GM18868 (cell line): Measurements from ENCODE around the gene WEE1.
A peak's percentile ranks its signal among the peaks of the same experiment; 100 is the strongest.
"Not testable (repeated sequence)": the region's sequence is repeated elsewhere in the genome, so short reads cannot be mapped to it uniquely, and the experiment has no call there.

Experiments used
- ATAC-seq: cut with Tn5 transposase; IDR thresholded peaks from one replicate; pipeline ENCODE4 v1.9.1; 2021; ENCODE audit warnings: mild to moderate bottlenecking, moderate library complexity; ENCODE audit not compliant: unreplicated experiment

Gene WEE1

GRCh38 chr11:9594267-9595046 is 21.0 kb downstream of the WEE1 start:
- ATAC-seq, result no peak

- no peak for ATAC-seq
These were observed 23.5 kb downstream of the WEE1 start for GRCh38 chr11:9596926-9597464.

- no peak for ATAC-seq
These were observed 26.7 kb downstream of the WEE1 start for GRCh38 chr11:9600166-9600565.

GRCh38 chr11:9600644-9601036 is 27.2 kb downstream of the WEE1 start:
- peak; percentile 49 for ATAC-seq

- ATAC-seq, result peak; percentile 77
These were observed 27.8 kb downstream of the WEE1 start for GRCh38 chr11:9601037-9601875.

- peak; percentile 21 for ATAC-seq
These were observed 28.4 kb downstream of the WEE1 start for GRCh38 chr11:9601876-9602199.

- ATAC-seq, result not testable (repeated sequence)
These were observed 29.7 kb downstream of the WEE1 start for GRCh38 chr11:9603214-9603613.

GRCh38 chr11:9604134-9604533 is 30.7 kb downstream of the WEE1 start:
- ATAC-seq, result no peak

- no peak for ATAC-seq
These were observed 32.3 kb downstream of the WEE1 start for GRCh38 chr11:9605742-9606141.

GRCh38 chr11:9606809-9607510 is 33.5 kb downstream of the WEE1 start:
- no peak for ATAC-seq

GRCh38 chr11:9607511-9607899 is 34.0 kb downstream of the WEE1 start:
- ATAC-seq, result no peak

GRCh38 chr11:9609002-9609759 is 35.7 kb downstream of the WEE1 start:
- ATAC-seq, result no peak

- no peak for ATAC-seq
These were observed 36.4 kb downstream of the WEE1 start for GRCh38 chr11:9609841-9610240.

- ATAC-seq, result peak; percentile 31
These were observed 39.8 kb downstream of the WEE1 start for GRCh38 chr11:9613118-9613829.

- ATAC-seq, result peak; percentile 65
These were observed 40.6 kb downstream of the WEE1 start for GRCh38 chr11:9613830-9614762.

- ATAC-seq, result peak; percentile 52
These were observed 41.6 kb downstream of the WEE1 start for GRCh38 chr11:9615031-9615451.

GRCh38 chr11:9616042-9616675 is 42.7 kb downstream of the WEE1 start:
- no peak for ATAC-seq

- ATAC-seq, result no peak
These were observed 43.4 kb downstream of the WEE1 start for GRCh38 chr11:9616858-9617257.
